HepG2 (cell line): ENCODE data around the gene HCFC1R1. TPM values are rescaled to one million over a fixed set of nuclear protein-coding genes. Genes with fewer than 3 reads are reported as not detected.

Source experiments
- GRHL1 ChIP-seq: sonication (generic); formaldehyde crosslinking; conservative IDR thresholded peaks from 2 replicates; pipeline ENCODE4 v1.8.0; 2022; ENCODE audit warnings: missing genetic modification reagents
- KDM1A ChIP-seq: IDR thresholded peaks from 2 replicates; pipeline ENCODE4 v1.6.1; 2016; ENCODE audit warnings: missing compliant biosample characterization
- NAIF1 ChIP-seq: sonication (generic); formaldehyde crosslinking; IDR thresholded peaks from 2 replicates; pipeline ENCODE4 v1.5.0; 2020; ENCODE audit warnings: mild to moderate bottlenecking, missing genetic modification reagents, borderline replicate concordance
- NR0B2 ChIP-seq: sonication (generic); formaldehyde crosslinking; IDR thresholded peaks from 2 replicates; pipeline ENCODE4 v1.4.0; 2020; ENCODE audit warnings: mild to moderate bottlenecking, missing genetic modification reagents
- PBX3 ChIP-seq: sonication (generic); formaldehyde crosslinking; IDR thresholded peaks from 2 replicates; pipeline ENCODE4 v1.8.1; 2023; ENCODE audit warnings: missing genetic modification reagents, inconsistent platforms, borderline replicate concordance
- RCOR2 ChIP-seq: IDR thresholded peaks from 2 replicates; pipeline ENCODE4 v1.6.1; 2016; ENCODE audit warnings: missing biosample characterization, missing genetic modification reagents
- SSRP1 ChIP-seq: IDR thresholded peaks from 2 replicates; pipeline ENCODE4 v1.6.1; 2016; ENCODE audit warnings: control low read depth
- YEATS4 ChIP-seq: sonication (generic); formaldehyde crosslinking; IDR thresholded peaks from 2 replicates; pipeline ENCODE4 v1.4.0; 2020; ENCODE audit warnings: missing genetic modification reagents, borderline replicate concordance
- ZMYM2 ChIP-seq: sonication (generic); formaldehyde crosslinking; IDR thresholded peaks from 2 replicates; pipeline ENCODE4 v1.8.0; 2022; ENCODE audit warnings: mild to moderate bottlenecking, missing genetic modification reagents
- ZNF18 ChIP-seq: sonication (generic); formaldehyde crosslinking; IDR thresholded peaks from 2 replicates; pipeline ENCODE4 v1.8.0; 2022; ENCODE audit warnings: mild to moderate bottlenecking, missing genetic modification reagents; ENCODE audit not compliant: insufficient replicate concordance
- ZSCAN31 ChIP-seq: sonication (generic); formaldehyde crosslinking; IDR thresholded peaks from 2 replicates; pipeline ENCODE4 v1.5.0; 2020; ENCODE audit warnings: low read depth, mild to moderate bottlenecking, missing genetic modification reagents
- polyA plus RNA-seq, 8 experiments: library from polyadenylated mRNA; depleted of rRNA in 3 of 8; stranded (reverse) in 7 of 8; unstranded in 1 of 8; fragments of >200 nt; fragmentation: Illumina TruSeq in 4 of 8; extraction: Trizol in 4 of 8; gene quantifications; 2 replicates each; pipeline versions ENCODE4 v1.2.1 to v1.2.3, GENCODE V29; 2011 to 2016; ENCODE audit warnings: low read depth in 4 of 8, missing spikeins in 1 of 8, mixed read lengths in 1 of 8; ENCODE audit not compliant: insufficient read depth in 1 of 8
- total RNA-seq, 5 experiments: library from RNA; depleted of rRNA; stranded (reverse); fragments of >200 nt; fragmentation: Illumina TruSeq; extraction: Trizol; gene quantifications; 2 replicates each; pipeline ENCODE4 v1.2.3, GENCODE V29; 2016; ENCODE audit warnings: low read depth in 1 of 5
- TF ChIP-seq, protein P1 (sequence below): sonication (generic); formaldehyde crosslinking; IDR thresholded peaks from 2 replicates; pipeline ENCODE4 v1.4.0; 2020; ENCODE audit warnings: missing genetic modification reagents, borderline replicate concordance
- TF ChIP-seq, protein P2 (sequence below): IDR thresholded peaks from 2 replicates; pipeline ENCODE4 v1.6.1; 2016; ENCODE audit warnings: mild to moderate bottlenecking, missing biosample characterization, missing genetic modification reagents
- TF ChIP-seq, protein P3 (sequence below): sonication (generic); formaldehyde crosslinking; IDR thresholded peaks from 2 replicates; pipeline ENCODE4 v1.4.0; 2020; ENCODE audit warnings: missing genetic modification reagents

HCFC1R1 gene
- total and polyA plus RNA-seq, 2 of the 13 experiments (the other 11 are each of a cell fraction or from before 2014, with no cell fraction given), result 13.8 to 16.1 TPM

- TF ChIP-seq ZSCAN31 (CRISPR knock-in tag) (peak; percentile 25; the same call in 1 of the 2 replicates), ZNF18 (CRISPR knock-in tag) (peak; percentile 75), NR0B2 (0 out of 2 replicates have a peak, but pooled peaks have one; percentile 40), ZMYM2 (CRISPR knock-in tag) (peak; percentile 95), GRHL1 (CRISPR knock-in tag) (no peak), NAIF1 (CRISPR knock-in tag) (0 out of 2 replicates have a peak, but pooled peaks have one; percentile 21), KDM1A (CRISPR knock-in tag) (peak; percentile 72; the same call in 1 of the 2 replicates), SSRP1 (CRISPR knock-in tag) (no peak), PBX3 (CRISPR knock-in tag) (no peak), YEATS4 (CRISPR knock-in tag) (peak; percentile 48; the same call in 1 of the 2 replicates), RCOR2 (peak; percentile 66; the same call in 1 of the 2 replicates)
- TF ChIP-seq, protein P1, sequence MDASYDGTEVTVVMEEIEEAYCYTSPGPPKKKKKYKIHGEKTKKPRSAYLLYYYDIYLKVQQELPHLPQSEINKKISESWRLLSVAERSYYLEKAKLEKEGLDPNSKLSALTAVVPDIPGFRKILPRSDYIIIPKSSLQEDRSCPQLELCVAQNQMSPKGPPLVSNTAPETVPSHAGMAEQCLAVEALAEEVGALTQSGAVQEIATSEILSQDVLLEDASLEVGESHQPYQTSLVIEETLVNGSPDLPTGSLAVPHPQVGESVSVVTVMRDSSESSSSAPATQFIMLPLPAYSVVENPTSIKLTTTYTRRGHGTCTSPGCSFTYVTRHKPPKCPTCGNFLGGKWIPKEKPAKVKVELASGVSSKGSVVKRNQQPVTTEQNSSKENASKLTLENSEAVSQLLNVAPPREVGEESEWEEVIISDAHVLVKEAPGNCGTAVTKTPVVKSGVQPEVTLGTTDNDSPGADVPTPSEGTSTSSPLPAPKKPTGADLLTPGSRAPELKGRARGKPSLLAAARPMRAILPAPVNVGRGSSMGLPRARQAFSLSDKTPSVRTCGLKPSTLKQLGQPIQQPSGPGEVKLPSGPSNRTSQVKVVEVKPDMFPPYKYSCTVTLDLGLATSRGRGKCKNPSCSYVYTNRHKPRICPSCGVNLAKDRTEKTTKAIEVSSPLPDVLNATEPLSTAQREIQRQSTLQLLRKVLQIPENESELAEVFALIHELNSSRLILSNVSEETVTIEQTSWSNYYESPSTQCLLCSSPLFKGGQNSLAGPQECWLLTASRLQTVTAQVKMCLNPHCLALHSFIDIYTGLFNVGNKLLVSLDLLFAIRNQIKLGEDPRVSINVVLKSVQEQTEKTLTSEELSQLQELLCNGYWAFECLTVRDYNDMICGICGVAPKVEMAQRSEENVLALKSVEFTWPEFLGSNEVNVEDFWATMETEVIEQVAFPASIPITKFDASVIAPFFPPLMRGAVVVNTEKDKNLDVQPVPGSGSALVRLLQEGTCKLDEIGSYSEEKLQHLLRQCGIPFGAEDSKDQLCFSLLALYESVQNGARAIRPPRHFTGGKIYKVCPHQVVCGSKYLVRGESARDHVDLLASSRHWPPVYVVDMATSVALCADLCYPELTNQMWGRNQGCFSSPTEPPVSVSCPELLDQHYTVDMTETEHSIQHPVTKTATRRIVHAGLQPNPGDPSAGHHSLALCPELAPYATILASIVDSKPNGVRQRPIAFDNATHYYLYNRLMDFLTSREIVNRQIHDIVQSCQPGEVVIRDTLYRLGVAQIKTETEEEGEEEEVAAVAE (CRISPR knock-in tag), result 0 out of 2 replicates have a peak, but pooled peaks have one; percentile 36
- TF ChIP-seq, protein P2, sequence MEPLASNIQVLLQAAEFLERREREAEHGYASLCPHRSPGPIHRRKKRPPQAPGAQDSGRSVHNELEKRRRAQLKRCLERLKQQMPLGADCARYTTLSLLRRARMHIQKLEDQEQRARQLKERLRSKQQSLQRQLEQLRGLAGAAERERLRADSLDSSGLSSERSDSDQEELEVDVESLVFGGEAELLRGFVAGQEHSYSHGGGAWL (CRISPR knock-in tag), result peak; percentile 55; the same call in 1 of the 2 replicates
- TF ChIP-seq, protein P3, sequence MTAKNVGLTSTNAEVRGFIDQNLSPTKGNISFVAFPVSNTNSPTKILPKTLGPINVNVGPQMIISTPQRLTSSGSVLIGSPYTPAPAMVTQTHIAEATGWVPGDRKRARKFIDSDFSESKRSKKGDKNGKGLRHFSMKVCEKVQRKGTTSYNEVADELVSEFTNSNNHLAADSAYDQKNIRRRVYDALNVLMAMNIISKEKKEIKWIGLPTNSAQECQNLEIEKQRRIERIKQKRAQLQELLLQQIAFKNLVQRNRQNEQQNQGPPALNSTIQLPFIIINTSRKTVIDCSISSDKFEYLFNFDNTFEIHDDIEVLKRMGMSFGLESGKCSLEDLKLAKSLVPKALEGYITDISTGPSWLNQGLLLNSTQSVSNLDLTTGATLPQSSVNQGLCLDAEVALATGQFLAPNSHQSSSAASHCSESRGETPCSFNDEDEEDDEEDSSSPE, result peak; percentile 70
Observed at GRCh38 chr16:2981177-2981898, 42.4 kb downstream of the HCFC1R1 start (continued).
